NCI-H345 treated with DMSO at 0.1 percent for 48 hours (cell line): Measurements from ENCODE around the gene ANTXRL.
"Not testable (repeated sequence)": the region's sequence is repeated elsewhere in the genome, so short reads cannot be mapped to it uniquely, and the experiment has no call there.

Experiments
- DNase-seq: peaks from one replicate; lab custom pipeline; 2025; ENCODE audit not compliant: unreplicated experiment; lab: John Stamatoyannopoulos, UW

ANTXRL gene

GRCh38 chr10:46293832-46294640, 7.2 kb downstream of the ANTXRL start:
- no peak for DNase-seq

- DNase-seq: no peak
Measured at GRCh38 chr10:46294641-46295220, 7.9 kb downstream of the ANTXRL start.

- not testable (repeated sequence) for DNase-seq
Measured at GRCh38 chr10:46295350-46296010, 8.7 kb downstream of the ANTXRL start.

- not testable (repeated sequence) for DNase-seq
Measured at GRCh38 chr10:46296086-46296485, 9.3 kb downstream of the ANTXRL start.

GRCh38 chr10:46296641-46297141, 9.9 kb downstream of the ANTXRL start:
- DNase-seq: no peak

- DNase-seq: no peak
Measured at GRCh38 chr10:46297406-46298204, 10.8 kb downstream of the ANTXRL start.

GRCh38 chr10:46298477-46299285, 11.9 kb downstream of the ANTXRL start:
- DNase-seq: no peak

GRCh38 chr10:46299286-46299535, 12.4 kb downstream of the ANTXRL start:
- no peak for DNase-seq

- DNase-seq: no peak
Measured at GRCh38 chr10:46299536-46300369, 13.0 kb downstream of the ANTXRL start.

- not testable (repeated sequence) for DNase-seq
Measured at GRCh38 chr10:46300370-46300711, 13.5 kb downstream of the ANTXRL start.

- DNase-seq: no peak
Measured at GRCh38 chr10:46301056-46301645, 14.4 kb downstream of the ANTXRL start.

- no peak for DNase-seq
Measured at GRCh38 chr10:46301721-46302479, 15.1 kb downstream of the ANTXRL start.

GRCh38 chr10:46302765-46303352, 16.1 kb downstream of the ANTXRL start:
- not testable (repeated sequence) for DNase-seq

GRCh38 chr10:46304062-46304461, 17.3 kb downstream of the ANTXRL start:
- DNase-seq: no peak

GRCh38 chr10:46304671-46305070, 17.9 kb downstream of the ANTXRL start:
- DNase-seq: not testable (repeated sequence)

GRCh38 chr10:46305079-46305818, 18.5 kb downstream of the ANTXRL start:
- DNase-seq: no peak

GRCh38 chr10:46305986-46306385, 19.2 kb downstream of the ANTXRL start:
- no peak for DNase-seq
